ENCODE measurements around the gene KCTD5.
A peak's percentile ranks its signal among the peaks of the same experiment; 100 is the strongest.

KCTD5 gene

GRCh38 chr16:2712063-2712441 lies 29.7 kb downstream of the KCTD5 start:
- no peak for DNase-seq (ENCODE audit: low read depth)
- TF ChIP-seq CTCF (conservative IDR thresholded peaks at IDR 0.05; ENCODE audit: control insufficient read depth, insufficient read depth, low read depth, low read length), result no peak
- no peak overlapping the region for H3K4me3 ChIP-seq (ENCODE audit: control insufficient read depth, low read depth, low read length)

DNA sequence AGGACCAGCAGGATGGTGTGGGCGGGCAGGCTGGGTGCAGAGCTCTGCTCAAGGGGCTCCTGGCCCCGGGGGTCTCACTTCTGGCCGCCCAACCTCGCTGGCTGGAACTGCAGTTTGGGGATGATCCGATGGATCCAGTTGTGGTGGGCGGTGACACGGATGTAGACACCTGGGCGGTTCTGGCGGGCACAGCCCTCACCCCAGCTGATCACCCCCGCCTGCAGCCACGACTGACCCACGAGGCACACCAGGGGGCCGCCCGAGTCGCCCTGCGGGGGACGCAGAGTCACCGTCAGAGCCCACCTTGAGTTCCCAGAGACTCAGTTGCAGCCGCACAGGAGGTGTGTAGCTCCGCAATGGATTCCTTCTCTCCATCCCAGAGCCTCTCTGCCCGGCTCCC lies 30.2 kb downstream of the KCTD5 start:
- no peak overlapping the region for H3K4me3 ChIP-seq (ENCODE audit: control insufficient read depth, low read depth, low read length)
- no peak for DNase-seq (ENCODE audit: low read depth)
- no peak for TF ChIP-seq CTCF (conservative IDR thresholded peaks at IDR 0.05; ENCODE audit: control insufficient read depth, insufficient read depth, low read depth, low read length)

GRCh38 chr16:2713523-2713922 lies 31.2 kb downstream of the KCTD5 start:
- no peak for TF ChIP-seq CTCF (conservative IDR thresholded peaks at IDR 0.05; ENCODE audit: control insufficient read depth, insufficient read depth, low read depth, low read length)
- no peak overlapping the region for H3K4me3 ChIP-seq (ENCODE audit: control insufficient read depth, low read depth, low read length)
- no peak for DNase-seq (ENCODE audit: low read depth)

- DNase-seq (ENCODE audit: low read depth), result no peak
- no peak overlapping the region for H3K4me3 ChIP-seq (ENCODE audit: control insufficient read depth, low read depth, low read length)
- TF ChIP-seq CTCF (conservative IDR thresholded peaks at IDR 0.05; ENCODE audit: control insufficient read depth, insufficient read depth, low read depth, low read length), result no peak
Measured at GRCh38 chr16:2713985-2714774, 31.9 kb downstream of the KCTD5 start.

DNA sequence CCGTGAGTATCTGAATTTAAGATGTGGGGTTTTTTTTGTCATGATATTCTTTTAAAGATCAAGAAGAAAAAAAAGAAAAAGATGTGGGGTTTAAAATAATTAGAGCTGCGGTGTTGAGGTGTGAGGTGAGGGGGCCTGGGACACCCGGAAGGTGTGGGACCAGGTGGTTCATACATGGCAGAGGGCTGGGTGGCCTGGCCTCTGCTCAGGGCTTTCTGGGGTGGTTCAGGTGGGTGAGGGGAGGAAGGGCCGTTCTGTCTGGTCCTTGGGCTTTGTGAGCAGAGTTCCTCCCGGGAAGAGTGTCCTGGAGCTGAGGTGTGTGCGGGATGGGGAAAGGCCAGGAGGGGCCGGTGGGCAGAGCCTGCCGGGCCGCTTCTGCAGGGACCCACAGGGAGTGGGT lies 32.7 kb downstream of the KCTD5 start:
- no peak for DNase-seq (ENCODE audit: low read depth)
- H3K4me3 ChIP-seq (ENCODE audit: control insufficient read depth, low read depth, low read length), result no peak overlapping the region
- no peak for TF ChIP-seq CTCF (conservative IDR thresholded peaks at IDR 0.05; ENCODE audit: control insufficient read depth, insufficient read depth, low read depth, low read length)

DNA sequence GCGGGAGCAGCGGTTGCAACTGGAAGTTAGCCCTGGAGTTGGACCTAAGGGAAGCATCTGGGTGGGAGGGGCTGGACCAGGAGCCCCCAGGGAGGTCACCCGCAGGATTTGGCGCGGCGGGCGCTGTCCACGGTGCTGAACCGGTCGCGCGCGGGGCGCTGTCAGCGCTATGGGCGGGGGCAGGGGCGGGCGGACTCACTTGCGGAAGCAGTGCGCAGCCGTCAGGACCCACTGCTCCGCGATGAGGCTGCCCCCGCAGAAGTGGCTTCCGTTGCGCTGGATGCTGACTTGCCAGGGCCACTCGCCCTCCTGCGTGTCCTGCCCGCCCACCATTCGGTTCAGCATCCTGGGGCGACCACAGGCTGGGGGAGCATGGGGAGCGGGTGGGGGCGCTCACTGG lies 33.2 kb downstream of the KCTD5 start:
- no peak for TF ChIP-seq CTCF (conservative IDR thresholded peaks at IDR 0.05; ENCODE audit: control insufficient read depth, insufficient read depth, low read depth, low read length)
- no peak overlapping the region for H3K4me3 ChIP-seq (ENCODE audit: control insufficient read depth, low read depth, low read length)
- DNase-seq (ENCODE audit: low read depth), result peak; percentile 28

Measured in fibroblast of mammary gland (primary cell).